Measurements from ENCODE around the gene PLEKHA4.

DNA sequence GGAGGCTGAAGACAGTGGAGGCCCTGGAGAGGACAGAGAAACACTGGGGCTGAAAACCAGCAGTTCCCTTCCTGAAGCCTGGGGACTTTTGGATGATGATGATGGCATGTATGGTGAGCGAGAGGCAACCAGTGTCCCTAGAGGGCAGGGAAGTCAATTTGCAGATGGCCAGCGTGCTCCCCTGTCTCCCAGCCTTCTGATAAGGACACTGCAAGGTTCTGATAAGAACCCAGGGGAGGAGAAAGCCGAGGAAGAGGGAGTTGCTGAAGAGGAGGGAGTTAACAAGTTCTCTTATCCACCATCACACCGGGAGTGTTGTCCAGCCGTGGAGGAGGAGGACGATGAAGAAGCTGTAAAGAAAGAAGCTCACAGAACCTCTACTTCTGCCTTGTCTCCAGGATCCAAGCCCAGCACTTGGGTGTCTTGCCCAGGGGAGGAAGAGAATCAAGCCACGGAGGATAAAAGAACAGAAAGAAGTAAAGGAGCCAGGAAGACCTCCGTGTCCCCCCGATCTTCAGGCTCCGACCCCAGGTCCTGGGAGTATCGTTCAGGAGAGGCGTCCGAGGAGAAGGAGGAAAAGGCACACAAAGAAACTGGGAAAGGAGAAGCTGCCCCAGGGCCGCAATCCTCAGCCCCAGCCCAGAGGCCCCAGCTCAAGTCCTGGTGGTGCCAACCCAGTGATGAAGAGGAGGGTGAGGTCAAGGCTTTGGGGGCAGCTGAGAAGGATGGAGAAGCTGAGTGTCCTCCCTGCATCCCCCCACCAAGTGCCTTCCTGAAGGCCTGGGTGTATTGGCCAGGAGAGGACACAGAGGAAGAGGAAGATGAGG is 5.3 kb upstream of the PLEKHA4 start:
- TF ChIP-seq, protein P1, sequence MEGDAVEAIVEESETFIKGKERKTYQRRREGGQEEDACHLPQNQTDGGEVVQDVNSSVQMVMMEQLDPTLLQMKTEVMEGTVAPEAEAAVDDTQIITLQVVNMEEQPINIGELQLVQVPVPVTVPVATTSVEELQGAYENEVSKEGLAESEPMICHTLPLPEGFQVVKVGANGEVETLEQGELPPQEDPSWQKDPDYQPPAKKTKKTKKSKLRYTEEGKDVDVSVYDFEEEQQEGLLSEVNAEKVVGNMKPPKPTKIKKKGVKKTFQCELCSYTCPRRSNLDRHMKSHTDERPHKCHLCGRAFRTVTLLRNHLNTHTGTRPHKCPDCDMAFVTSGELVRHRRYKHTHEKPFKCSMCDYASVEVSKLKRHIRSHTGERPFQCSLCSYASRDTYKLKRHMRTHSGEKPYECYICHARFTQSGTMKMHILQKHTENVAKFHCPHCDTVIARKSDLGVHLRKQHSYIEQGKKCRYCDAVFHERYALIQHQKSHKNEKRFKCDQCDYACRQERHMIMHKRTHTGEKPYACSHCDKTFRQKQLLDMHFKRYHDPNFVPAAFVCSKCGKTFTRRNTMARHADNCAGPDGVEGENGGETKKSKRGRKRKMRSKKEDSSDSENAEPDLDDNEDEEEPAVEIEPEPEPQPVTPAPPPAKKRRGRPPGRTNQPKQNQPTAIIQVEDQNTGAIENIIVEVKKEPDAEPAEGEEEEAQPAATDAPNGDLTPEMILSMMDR (IDR thresholded peaks at IDR 0.05): no peak
- TF ChIP-seq POLR2A (IDR thresholded peaks at IDR 0.05; ENCODE audit: low read depth) (no peak), EP300 (IDR thresholded peaks at IDR 0.05) (no peak)

All from esophagus muscularis mucosa (tissue), 4 donors.